ENCODE data around the gene STK32C.

- TF ChIP-seq RARB (CRISPR knock-in tag; IDR thresholded peaks at IDR 0.05) (no peak), ESRRG (CRISPR knock-in tag; IDR thresholded peaks at IDR 0.05) (no peak), TCF4 (CRISPR knock-in tag; IDR thresholded peaks at IDR 0.05; ENCODE audit: borderline replicate concordance) (no peak), OSR1 (CRISPR knock-in tag; IDR thresholded peaks at IDR 0.05) (no peak), PATZ1 (CRISPR knock-in tag; IDR thresholded peaks at IDR 0.05; ENCODE audit: borderline replicate concordance) (no peak), SNAI2 (CRISPR knock-in tag; IDR thresholded peaks at IDR 0.05) (no peak), GLIS3 (CRISPR knock-in tag; IDR thresholded peaks at IDR 0.05) (no peak), ISL1 (CRISPR knock-in tag; IDR thresholded peaks at IDR 0.05) (no peak), PPARA (CRISPR knock-in tag; IDR thresholded peaks at IDR 0.05; ENCODE audit: borderline replicate concordance) (no peak), ZNF70 (CRISPR knock-in tag; IDR thresholded peaks at IDR 0.05) (no peak)
- TF ChIP-seq, protein P1, sequence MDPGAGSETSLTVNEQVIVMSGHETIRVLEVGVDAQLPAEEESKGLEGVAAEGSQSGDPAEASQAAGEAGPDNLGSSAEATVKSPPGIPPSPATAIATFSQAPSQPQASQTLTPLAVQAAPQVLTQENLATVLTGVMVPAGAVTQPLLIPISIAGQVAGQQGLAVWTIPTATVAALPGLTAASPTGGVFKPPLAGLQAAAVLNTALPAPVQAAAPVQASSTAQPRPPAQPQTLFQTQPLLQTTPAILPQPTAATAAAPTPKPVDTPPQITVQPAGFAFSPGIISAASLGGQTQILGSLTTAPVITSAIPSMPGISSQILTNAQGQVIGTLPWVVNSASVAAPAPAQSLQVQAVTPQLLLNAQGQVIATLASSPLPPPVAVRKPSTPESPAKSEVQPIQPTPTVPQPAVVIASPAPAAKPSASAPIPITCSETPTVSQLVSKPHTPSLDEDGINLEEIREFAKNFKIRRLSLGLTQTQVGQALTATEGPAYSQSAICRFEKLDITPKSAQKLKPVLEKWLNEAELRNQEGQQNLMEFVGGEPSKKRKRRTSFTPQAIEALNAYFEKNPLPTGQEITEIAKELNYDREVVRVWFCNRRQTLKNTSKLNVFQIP (CRISPR knock-in tag; IDR thresholded peaks at IDR 0.05; ENCODE audit: borderline replicate concordance, low read depth): no peak
- TF ChIP-seq, protein P2, sequence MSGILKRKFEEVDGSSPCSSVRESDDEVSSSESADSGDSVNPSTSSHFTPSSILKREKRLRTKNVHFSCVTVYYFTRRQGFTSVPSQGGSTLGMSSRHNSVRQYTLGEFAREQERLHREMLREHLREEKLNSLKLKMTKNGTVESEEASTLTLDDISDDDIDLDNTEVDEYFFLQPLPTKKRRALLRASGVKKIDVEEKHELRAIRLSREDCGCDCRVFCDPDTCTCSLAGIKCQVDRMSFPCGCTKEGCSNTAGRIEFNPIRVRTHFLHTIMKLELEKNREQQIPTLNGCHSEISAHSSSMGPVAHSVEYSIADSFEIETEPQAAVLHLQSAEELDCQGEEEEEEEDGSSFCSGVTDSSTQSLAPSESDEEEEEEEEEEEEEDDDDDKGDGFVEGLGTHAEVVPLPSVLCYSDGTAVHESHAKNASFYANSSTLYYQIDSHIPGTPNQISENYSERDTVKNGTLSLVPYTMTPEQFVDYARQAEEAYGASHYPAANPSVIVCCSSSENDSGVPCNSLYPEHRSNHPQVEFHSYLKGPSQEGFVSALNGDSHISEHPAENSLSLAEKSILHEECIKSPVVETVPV (CRISPR knock-in tag; IDR thresholded peaks at IDR 0.05): no peak
These were observed 24.0 kb downstream of the STK32C start for GRCh38 chr10:132283604-132284382.

Data from SK-N-SH treated with all-trans-retinoic acid at 6 μM for 48 hours (cell line).